Left kidney (tissue), 2 donors: ENCODE results near the gene CEMP1. TPM values are rescaled to one million over a fixed set of nuclear protein-coding genes. Genes with fewer than 3 reads are reported as not detected.

Experiments used
- DNase-seq: peaks from one replicate; pipeline ENCODE4 v3.0.0-alpha.2; 2013
- polyA plus RNA-seq: library from polyadenylated mRNA; unstranded; fragments of 120-200 nt; gene quantifications from one replicate; pipeline ENCODE4 v1.2.1, GENCODE V29; 2013; ENCODE audit not compliant: insufficient read length

The CEMP1 gene
- polyA plus RNA-seq, 1 donor: 3.1 TPM

DNA sequence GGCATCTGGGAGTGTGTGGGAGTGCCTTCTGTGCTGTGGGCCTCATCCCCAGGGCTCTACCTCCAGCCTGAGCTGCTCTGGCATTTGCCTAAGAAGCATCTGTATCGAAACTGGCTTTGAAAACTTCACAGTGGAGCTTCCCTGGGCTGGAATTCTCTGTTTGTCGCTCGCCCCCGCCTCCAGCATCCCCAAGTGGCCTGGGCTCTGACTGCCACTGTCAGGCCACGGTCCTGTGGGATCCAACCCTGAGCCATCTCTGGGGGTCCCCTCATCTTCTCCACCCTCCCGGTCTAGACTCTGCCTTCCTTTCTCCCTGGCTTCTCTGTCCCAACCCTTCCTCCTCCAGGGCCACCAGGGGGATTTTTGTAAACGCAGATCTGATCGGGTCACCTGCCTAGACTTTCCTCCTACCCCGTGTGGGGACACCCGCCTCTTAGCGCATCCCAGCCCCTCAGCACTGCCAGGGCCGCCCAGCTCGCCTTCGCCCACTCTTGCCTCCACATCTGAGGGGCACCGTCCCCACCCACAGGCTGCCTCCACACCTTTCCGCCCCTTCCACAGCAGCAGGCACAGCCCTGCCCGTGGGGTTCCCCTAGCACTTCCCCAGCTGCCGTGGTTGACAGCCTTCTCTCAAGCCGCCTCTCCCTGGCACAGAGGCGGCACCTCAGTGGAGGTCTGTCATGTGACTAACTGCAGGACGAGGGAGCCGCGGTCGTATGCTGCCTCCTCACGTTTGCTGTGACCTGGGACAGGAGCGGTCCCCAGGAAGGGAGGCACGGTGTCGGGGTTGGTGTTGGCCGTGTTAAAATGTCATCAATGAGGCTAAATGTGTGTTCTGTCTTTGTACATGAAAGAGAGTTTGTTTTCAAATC is 44.3 kb downstream of the CEMP1 start:
- no peak for DNase-seq

DNA sequence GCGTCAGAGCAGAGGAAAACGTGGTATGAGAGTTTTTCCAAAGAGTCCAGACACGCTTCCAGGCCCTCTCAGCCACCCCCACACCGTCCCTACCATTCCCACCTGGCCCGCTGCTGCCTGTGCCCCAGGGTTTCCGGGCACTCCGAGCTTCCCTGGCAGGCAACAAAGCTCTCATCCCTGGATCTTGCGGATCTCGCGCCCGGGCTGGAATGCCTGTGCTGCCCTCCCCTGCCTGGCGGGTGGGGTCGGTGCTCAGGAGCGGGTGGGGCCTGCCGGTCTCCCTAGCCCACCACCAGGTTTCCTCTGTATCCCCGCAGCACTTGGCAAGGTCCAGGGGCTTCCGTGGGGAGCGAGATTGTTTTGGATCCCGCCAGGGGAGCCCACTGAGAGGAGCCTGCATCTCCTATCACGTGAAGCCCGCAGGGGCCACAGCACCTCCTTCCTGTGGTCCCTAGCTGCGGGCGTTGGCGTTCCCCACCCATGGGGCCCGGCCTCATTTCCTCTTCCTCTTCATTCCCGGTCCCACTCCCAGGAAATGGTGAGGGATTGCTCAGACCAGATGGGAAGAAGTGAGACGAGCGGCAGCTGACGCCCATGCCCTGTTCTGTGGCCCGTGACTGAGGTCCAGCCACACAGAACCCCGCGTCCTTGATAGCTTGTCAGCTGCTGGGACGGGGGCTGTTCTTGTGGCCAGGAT is 45.2 kb downstream of the CEMP1 start:
- DNase-seq: no peak

DNA sequence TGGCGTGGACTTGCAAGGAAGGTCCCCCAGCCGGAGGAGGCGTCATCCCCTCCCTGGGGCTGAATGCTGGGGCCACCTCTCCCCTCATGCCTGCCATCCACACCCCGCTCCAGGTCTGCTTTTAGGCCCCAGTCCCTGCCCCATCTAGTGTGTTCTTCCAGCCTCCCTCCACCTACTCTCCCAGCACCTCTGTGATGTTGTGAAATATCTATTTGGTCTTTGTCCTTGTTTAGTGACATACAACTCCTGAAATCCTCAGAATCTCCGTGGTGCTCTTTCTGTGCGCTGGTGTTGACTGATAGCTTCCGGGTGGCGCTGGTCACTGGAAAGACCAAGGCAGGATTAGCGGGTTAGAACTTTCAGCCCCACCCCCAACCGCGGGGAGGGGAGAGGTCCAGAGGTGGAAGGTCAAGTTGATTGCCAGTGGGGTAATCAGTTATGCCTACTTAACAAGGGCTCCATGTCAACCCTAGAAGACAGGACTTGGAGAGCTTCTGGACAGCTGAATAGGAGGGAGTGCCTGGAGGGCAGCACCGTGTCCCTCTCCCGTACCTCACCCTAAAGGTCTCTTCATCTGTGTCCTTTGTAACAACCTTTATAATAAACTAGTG is 46.2 kb downstream of the CEMP1 start:
- DNase-seq: no peak

DNA sequence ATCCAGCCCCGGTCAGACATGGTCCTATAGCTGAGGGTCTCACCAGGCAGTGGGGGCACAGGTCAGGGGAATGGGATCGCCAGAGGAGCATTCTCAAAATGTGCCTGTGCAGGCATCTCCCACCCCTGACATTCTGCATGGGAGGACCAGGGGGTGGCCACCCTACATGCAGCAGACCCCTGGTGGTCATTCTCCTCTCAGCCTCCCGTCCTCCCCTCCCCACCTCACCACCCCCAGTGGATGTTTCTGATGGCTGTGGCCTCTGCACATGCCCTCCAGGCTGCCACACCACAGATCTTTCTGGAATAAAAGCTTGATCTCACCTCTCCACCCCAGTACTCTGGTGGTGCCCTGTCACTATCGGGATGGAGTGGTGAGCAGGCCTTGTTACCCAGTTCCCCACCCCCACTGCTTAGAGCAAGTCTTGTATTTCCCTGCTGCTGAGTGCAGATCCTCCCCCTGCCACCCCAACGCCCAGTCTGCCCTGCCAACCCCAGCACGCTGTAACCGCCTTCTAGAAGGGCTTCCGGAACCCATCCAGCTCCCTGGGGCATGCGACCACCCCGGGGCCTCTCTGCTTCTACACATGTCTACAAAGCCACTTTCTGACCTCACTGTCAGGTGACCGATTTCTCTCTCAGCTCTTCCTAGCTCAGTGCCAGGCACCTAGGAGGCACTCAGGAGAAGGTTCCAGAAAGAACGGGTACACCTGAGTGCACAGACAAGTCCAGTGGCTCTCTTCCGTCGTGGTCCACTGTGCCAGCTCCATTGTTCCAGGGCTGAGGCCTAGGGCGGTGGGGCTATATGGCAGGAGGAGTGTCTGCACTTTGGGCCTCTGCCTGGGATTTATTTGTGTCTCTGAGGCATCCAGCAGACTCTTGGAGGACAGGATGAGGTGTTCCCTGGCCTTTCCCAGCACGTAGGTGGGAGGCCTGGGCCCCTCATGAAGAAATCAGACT is 47.0 kb downstream of the CEMP1 start:
- DNase-seq: no peak

DNA sequence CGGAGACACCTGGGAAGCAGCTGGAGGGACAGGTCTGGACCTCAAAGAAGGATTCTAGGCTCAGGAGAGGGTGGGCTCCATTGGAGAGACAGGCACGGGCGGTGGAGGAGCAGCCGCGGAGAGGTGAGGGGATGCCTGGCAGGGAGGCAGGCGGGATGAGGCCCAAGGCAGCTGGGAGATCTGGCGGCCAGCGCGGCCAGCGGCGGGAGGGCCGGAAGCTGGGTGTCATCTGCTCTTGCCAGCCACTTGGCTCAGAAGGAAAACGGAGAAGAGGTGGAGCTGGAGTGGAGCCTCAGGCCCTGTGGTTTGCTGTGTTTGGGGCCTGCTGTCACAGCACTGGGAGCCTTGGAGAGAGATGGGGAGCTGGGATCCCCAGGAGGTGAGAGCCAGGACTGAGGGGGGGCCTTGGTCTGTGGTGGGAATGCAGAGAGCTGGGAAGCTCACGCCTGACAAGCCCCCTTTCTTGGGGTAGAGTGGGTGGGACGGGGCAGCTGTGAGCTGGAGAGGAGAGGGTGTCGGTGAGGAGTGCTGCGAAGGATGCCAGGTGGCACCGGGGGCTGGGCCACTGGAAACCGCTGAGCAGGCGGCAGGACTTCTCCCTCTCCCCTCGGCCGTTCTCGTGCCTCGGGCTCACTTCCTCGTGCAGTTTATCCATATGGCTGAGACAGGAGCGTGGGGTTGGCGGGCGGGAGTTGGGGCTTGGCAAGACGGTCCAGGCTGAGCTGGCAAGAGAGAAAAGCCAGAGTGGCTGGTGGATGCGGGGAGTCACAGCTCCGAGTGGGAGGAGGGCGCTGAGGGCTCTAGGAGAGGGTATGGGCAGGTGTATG is 48.3 kb downstream of the CEMP1 start:
- DNase-seq: no peak

DNA sequence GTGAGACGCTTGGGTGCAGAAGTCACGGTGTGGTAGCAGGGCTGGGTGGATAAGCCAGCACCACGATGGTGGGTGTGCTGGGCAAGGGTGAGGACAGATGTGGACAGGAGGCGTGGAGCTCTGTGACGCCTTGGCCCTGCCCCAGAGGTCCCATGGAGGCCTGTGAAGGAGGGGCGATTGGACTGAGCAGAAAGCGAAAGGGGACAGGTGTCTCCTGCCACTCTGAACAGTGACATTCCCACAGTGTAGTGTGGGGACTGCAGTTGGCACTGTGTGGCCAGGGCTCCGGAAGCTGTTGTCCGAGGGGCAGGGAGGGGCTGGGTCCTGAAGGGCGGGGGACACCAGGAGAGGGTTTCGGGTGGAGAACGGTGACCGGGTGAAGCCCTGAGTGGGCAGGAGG is 49.0 kb downstream of the CEMP1 start:
- no peak for DNase-seq

DNA sequence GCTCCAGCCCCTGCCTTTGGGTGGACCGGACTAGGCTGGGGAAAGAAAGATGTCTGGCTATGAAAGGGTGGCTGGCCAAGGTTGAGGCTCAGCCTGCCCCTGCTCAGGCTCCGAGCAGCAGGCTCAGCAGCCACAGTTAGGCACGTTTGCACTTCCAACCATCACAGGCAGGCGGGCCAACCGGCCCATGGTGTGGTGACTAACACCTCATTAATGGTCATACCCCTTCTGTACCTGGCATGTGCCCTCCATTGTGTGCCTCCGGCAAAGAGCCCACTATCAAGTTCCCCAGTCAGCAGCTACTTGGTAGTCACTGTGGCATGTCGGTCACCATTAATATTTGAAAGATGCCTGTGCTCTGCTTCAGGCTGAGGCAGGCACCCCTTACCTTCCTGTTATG is 49.5 kb downstream of the CEMP1 start:
- no peak for DNase-seq

DNA sequence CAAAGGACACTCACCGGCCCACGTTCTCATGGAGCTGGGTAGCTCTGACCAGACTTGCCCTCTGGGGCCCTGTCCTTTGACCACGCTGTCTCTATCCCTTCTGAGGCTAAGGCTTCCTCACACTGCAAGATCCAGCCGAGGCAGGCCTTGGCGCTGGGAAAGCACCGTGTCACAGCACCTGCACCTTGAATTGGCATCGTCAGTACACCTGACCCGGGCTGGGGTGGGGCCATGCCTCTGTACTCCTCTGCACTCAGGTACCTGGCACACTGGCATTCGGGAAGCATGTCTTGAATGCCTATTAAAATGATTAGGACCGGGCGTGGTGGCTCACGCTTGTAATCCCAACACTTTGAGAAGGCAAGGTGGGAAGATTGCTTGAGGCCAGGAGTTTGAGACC is 50.3 kb downstream of the CEMP1 start:
- DNase-seq: no peak

Other genes with a start within 250 kb of the CEMP1 start
- 6.3 TPM for gene ABCA3, start 190.7 kb downstream of the CEMP1 start, polyA plus RNA-seq
- gene CCNF, start 102.0 kb downstream of the CEMP1 start, polyA plus RNA-seq: 15.0 TPM
- 11.4 TPM for gene TEDC2, start 71.3 kb downstream of the CEMP1 start, polyA plus RNA-seq
- gene NTN3, start 60.1 kb downstream of the CEMP1 start, polyA plus RNA-seq: 2.3 TPM
- gene TBC1D24, start 56.3 kb downstream of the CEMP1 start, polyA plus RNA-seq: 22.0 TPM
- gene ATP6V0C, start 17.5 kb downstream of the CEMP1 start, polyA plus RNA-seq: 158 TPM
- gene AMDHD2, start 11.0 kb downstream of the CEMP1 start, polyA plus RNA-seq: 24.1 TPM
- 58.4 TPM for gene PDPK1, start 6.6 kb upstream of the CEMP1 start, polyA plus RNA-seq
- gene KCTD5, start 151.1 kb upstream of the CEMP1 start, polyA plus RNA-seq: 22.2 TPM
- 1.3 TPM for gene PRSS27, start 188.8 kb upstream of the CEMP1 start, polyA plus RNA-seq
- gene SRRM2, start 221.2 kb upstream of the CEMP1 start, polyA plus RNA-seq: 820 TPM
- gene ELOB, start 245.9 kb upstream of the CEMP1 start, polyA plus RNA-seq: 182 TPM